ENCODE data around the gene RPGRIP1L. TPM values are rescaled to one million over a fixed set of nuclear protein-coding genes. Genes with fewer than 3 reads are reported as not detected.

Gene RPGRIP1L
- total RNA-seq, 1 experiment from 2014 or later: 12.7 TPM

DNA sequence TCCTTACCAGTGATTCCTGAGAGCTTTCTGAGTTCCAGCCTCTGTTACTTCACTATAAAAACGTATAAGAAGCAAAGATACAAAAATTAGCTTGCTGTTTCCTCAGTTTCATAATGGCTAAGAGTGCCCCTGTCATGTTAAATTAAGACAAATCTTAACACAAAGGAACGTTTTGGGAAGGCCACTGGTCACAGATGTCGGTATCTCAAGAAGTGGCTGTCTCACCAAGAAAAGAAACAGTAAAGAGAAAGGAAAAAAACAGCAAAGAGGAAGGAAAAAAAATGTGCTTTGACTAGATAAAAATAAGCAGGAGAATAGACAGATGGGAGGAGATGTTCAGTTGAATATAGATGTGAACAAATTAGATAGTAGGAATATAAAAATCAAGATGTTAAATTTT, 105.9 kb downstream of the RPGRIP1L start:
- DNase-seq (ENCODE audit: low read depth, low spot score) (no peak), ATAC-seq (no peak)
- no peaks in the 10 kb centered on the region for H3K9me3 ChIP-seq (ENCODE audit: control insufficient read depth, insufficient read depth, low read depth, low read length)
- BruUV-seq (replicated peaks): no TSS peak
- no peak overlapping the region for H3K4me3 ChIP-seq (ENCODE audit: low read depth in 2 of 2, low read length in 2 of 2)
- H3K36me3 ChIP-seq (ENCODE audit: control insufficient read depth, insufficient read depth, low read length): no peaks in the 10 kb centered on the region
- CTCF ChIA-PET: no interaction called here
- intact Hi-C loops (cut with micrococcal nuclease; ENCODE audit: unreplicated experiment): no loop called here
- H3K4me1 ChIP-seq (ENCODE audit: control insufficient read depth, insufficient read depth, low read length): no peaks in the 10 kb centered on the region
- no peaks in the 10 kb centered on the region for H3K27me3 ChIP-seq (ENCODE audit: control insufficient read depth, insufficient read depth, low read length)
- in situ Hi-C loops (cut with HindIII; ENCODE audit: low pct_unique_long_range_greater_than_20kb, low sequenced_read_pairs): no loop called here
- TF ChIP-seq SIN3A (IDR thresholded peaks at IDR 0.05; ENCODE audit: borderline replicate concordance, insufficient read depth, low read depth, low read length) (no peak), TCF7L2 (IDR thresholded peaks at IDR 0.05; ENCODE audit: low read depth, low read length) (no peak), POLR2AphosphoS5 (IDR thresholded peaks at IDR 0.05; ENCODE audit: low read depth, low read length) (no peak)
- TF ChIP-seq, protein P1, sequence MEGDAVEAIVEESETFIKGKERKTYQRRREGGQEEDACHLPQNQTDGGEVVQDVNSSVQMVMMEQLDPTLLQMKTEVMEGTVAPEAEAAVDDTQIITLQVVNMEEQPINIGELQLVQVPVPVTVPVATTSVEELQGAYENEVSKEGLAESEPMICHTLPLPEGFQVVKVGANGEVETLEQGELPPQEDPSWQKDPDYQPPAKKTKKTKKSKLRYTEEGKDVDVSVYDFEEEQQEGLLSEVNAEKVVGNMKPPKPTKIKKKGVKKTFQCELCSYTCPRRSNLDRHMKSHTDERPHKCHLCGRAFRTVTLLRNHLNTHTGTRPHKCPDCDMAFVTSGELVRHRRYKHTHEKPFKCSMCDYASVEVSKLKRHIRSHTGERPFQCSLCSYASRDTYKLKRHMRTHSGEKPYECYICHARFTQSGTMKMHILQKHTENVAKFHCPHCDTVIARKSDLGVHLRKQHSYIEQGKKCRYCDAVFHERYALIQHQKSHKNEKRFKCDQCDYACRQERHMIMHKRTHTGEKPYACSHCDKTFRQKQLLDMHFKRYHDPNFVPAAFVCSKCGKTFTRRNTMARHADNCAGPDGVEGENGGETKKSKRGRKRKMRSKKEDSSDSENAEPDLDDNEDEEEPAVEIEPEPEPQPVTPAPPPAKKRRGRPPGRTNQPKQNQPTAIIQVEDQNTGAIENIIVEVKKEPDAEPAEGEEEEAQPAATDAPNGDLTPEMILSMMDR (IDR thresholded peaks at IDR 0.05): no peak
- TF ChIP-seq, protein P2, sequence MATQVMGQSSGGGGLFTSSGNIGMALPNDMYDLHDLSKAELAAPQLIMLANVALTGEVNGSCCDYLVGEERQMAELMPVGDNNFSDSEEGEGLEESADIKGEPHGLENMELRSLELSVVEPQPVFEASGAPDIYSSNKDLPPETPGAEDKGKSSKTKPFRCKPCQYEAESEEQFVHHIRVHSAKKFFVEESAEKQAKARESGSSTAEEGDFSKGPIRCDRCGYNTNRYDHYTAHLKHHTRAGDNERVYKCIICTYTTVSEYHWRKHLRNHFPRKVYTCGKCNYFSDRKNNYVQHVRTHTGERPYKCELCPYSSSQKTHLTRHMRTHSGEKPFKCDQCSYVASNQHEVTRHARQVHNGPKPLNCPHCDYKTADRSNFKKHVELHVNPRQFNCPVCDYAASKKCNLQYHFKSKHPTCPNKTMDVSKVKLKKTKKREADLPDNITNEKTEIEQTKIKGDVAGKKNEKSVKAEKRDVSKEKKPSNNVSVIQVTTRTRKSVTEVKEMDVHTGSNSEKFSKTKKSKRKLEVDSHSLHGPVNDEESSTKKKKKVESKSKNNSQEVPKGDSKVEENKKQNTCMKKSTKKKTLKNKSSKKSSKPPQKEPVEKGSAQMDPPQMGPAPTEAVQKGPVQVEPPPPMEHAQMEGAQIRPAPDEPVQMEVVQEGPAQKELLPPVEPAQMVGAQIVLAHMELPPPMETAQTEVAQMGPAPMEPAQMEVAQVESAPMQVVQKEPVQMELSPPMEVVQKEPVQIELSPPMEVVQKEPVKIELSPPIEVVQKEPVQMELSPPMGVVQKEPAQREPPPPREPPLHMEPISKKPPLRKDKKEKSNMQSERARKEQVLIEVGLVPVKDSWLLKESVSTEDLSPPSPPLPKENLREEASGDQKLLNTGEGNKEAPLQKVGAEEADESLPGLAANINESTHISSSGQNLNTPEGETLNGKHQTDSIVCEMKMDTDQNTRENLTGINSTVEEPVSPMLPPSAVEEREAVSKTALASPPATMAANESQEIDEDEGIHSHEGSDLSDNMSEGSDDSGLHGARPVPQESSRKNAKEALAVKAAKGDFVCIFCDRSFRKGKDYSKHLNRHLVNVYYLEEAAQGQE (IDR thresholded peaks at IDR 0.05; ENCODE audit: insufficient read depth in 1 of 2, low read depth in 2 of 2, low read length in 1 of 2): no peak
- POLR2A ChIA-PET: no interaction called here
- H3K27ac ChIP-seq (ENCODE audit: low read length): no peak overlapping the region

DNA sequence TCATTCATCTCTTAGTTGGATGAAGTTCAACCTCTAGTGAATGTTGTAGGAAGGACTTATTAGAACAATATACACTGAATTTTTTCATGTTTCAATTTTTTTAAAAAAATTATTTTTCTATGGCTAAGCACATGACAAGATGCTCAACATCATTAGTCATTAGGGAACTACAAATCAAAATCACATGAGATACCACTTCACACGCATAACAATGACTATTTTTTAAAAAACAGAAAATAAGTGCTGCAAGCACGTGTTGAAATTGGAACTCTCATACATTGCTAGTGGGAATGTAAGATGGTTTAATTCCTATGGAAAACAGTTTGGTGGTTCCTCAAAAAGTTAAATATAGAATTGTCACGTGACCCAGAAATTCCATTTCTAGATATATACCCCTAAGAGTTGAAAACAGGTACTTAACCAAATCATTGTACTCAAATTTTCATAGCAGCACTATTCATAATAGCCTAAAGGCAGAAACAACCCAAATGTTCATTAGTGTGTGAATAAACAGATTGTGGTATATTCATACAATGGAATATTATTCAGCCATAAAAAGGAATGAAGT, 115.5 kb downstream of the RPGRIP1L start:
- no TSS peak for BruUV-seq (replicated peaks)
- no peaks in the 10 kb centered on the region for H3K9me3 ChIP-seq (ENCODE audit: control insufficient read depth, insufficient read depth, low read depth, low read length)

More for the DNA sequence above, 115.5 kb downstream of the RPGRIP1L start:
- in situ Hi-C loops (cut with HindIII; ENCODE audit: low pct_unique_long_range_greater_than_20kb, low sequenced_read_pairs): no loop called here
- ATAC-seq (no peak), DNase-seq (ENCODE audit: low read depth, low spot score) (no peak)
- no peak overlapping the region for H3K4me3 ChIP-seq (ENCODE audit: low read depth in 2 of 2, low read length in 2 of 2)
- ChIA-PET CTCF (no interaction called here), POLR2A (no interaction called here)
- intact Hi-C loops (cut with micrococcal nuclease; ENCODE audit: unreplicated experiment): no loop called here
- no peaks in the 10 kb centered on the region for H3K27me3 ChIP-seq (ENCODE audit: control insufficient read depth, insufficient read depth, low read length)
- H3K36me3 ChIP-seq (ENCODE audit: control insufficient read depth, insufficient read depth, low read length): no peaks in the 10 kb centered on the region
- no peaks in the 10 kb centered on the region for H3K4me1 ChIP-seq (ENCODE audit: control insufficient read depth, insufficient read depth, low read length)
- TF ChIP-seq SIN3A (IDR thresholded peaks at IDR 0.05; ENCODE audit: borderline replicate concordance, insufficient read depth, low read depth, low read length) (no peak), POLR2AphosphoS5 (IDR thresholded peaks at IDR 0.05; ENCODE audit: low read depth, low read length) (no peak), TCF7L2 (IDR thresholded peaks at IDR 0.05; ENCODE audit: low read depth, low read length) (no peak)
- TF ChIP-seq, protein P1 (IDR thresholded peaks at IDR 0.05): no peak
- TF ChIP-seq, protein P2 (IDR thresholded peaks at IDR 0.05; ENCODE audit: insufficient read depth in 1 of 2, low read depth in 2 of 2, low read length in 1 of 2): no peak
- no peak overlapping the region for H3K27ac ChIP-seq (ENCODE audit: low read length)
